Kasumi-1 (cell line): ENCODE data around the gene ILK.

Experiments
- DNase-seq, 2 experiments: peaks; one replicate each; lab custom pipeline; 2025; lab: John Stamatoyannopoulos, UW

Gene ILK

GRCh38 chr11:6574816-6575715 lies 28.5 kb upstream of the ILK start:
- no peak for DNase-seq

DNA sequence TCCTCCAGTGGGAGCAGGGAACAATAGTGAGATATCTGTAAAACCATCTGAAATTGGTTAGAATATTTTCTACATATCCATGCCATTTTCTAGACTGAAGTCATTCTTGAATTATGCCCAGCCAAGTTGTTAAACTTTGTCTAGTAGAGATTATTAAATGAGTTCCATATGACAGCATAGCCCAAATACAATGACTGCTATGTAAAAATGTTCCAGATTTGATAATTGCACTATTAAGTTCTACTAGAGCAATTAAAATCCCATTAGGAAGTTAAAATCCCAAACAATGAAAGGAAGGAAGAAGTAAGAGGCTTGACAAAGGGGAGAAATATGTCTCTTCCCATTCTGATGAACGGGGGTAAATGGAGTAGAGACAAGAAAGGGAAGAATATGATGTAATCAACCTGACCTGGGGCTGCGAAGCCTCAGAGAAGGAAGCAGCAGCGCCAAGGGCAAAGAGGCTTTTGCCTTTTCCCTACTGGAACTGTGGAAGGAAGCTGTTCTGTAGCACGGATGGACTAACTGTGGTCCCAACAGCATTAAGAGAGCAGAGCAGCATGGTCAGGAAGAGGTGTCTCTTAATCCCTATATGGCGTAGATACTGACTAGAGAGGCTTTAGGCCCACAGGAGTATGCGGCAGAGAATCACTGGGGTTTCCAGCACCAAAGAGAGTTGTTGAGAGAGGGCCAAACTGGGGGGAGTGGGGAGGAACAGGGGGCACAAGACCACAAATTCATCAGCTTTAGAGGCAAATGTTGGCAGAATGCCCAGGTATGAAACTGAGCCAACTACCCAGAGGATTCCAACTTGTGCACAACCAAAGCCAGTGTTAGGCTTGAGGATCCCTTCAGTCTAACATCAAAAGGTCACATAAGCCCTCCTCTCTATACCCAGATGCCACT lies 26.9 kb upstream of the ILK start:
- DNase-seq, result peak in 1 of 2 experiments; percentile 29

- no peak for DNase-seq
Observed at GRCh38 chr11:6578134-6578533, 25.4 kb upstream of the ILK start.

GRCh38 chr11:6579681-6580080 lies 23.9 kb upstream of the ILK start:
- no peak for DNase-seq

- no peak for DNase-seq
Observed at GRCh38 chr11:6583584-6583983, 20.0 kb upstream of the ILK start.

DNA sequence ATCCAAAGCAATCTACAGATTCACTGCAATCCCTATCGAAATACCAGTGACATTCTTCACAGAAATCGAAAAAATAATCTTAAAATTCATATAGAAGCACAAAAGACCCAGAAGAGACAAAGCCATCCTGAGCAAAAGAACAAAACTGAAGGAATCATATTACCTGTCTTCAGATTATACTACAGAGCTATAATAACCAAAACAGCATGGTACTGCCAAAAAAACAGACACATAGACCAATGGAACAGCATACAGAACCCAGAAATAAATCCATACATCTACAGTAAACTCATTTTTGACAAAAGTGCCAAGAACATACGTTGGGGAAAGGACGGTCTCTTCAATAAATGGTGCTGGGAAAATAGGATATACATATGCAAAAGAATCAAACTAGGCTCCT lies 19.0 kb upstream of the ILK start:
- DNase-seq, result no peak

GRCh38 chr11:6586434-6587359 lies 16.9 kb upstream of the ILK start:
- no peak for DNase-seq

- DNase-seq, result no peak
Observed at GRCh38 chr11:6587360-6587953, 16.1 kb upstream of the ILK start.

DNA sequence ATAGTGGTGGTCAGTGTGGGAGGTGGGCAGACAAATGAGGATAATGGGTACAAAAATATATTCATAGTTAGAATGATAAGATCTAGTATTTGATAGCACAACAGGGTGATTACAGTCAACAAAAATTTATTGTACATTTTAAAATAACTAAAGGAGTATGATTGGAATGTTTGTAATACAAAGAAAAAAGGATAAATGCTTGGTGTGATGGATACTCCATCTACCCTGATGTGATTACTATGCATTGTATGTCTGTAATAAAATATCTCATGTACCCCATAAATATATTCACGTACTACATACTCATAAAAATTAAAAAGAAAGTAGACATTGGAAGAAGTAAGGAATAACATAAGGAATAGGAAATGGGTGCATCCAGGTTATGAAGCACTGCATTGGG lies 15.6 kb upstream of the ILK start:
- DNase-seq, result no peak

GRCh38 chr11:6594142-6594768 lies 9.3 kb upstream of the ILK start:
- no peak for DNase-seq

GRCh38 chr11:6596239-6596877 lies 7.2 kb upstream of the ILK start:
- no peak for DNase-seq

DNA sequence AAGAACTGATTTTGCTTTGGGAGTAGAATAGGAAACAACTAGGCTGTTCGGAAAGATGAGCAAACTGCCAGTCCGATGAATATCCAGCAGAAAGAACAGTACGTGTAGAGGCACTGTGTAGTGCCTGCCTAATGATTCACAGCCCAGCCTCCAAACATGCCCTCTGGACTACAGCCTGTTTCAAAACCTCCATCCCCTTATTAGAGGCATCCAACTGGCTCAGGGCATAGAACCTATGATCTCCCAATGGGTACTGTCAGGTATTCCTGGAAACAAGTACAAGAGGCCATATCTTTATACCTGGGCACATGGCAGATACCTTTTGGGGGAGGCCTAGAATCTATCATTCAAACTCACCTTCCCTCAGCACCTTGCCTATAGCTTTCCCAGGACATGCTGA lies 5.0 kb upstream of the ILK start:
- no peak for DNase-seq

DNA sequence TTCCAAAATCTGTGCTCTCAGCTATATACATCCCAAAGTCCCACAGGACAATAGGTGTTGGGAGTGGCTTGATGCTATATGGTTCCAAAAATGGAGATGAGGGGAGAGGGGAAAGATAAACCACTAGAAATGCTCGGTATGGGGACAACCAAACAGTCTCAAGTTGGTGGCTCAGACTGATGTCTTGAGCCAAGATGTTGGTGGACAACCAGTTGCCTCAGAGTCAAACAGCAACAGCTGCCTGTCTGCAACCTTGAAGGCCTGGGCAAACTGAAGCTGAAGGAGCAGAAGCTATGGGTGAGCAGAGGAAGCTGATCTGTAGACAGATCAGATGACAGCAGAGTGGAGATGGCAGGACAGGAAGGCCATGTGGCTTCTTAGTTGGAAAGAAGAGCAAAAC lies 4.1 kb upstream of the ILK start:
- no peak for DNase-seq

- no peak for DNase-seq
Observed at GRCh38 chr11:6599881-6600390, 3.6 kb upstream of the ILK start.

- no peak for DNase-seq
Observed at GRCh38 chr11:6601041-6601461, 2.5 kb upstream of the ILK start.

GRCh38 chr11:6602096-6602940 lies 1.3 kb upstream of the ILK start:
- DNase-seq, result peak in 1 of 2 experiments; percentile 7

DNA sequence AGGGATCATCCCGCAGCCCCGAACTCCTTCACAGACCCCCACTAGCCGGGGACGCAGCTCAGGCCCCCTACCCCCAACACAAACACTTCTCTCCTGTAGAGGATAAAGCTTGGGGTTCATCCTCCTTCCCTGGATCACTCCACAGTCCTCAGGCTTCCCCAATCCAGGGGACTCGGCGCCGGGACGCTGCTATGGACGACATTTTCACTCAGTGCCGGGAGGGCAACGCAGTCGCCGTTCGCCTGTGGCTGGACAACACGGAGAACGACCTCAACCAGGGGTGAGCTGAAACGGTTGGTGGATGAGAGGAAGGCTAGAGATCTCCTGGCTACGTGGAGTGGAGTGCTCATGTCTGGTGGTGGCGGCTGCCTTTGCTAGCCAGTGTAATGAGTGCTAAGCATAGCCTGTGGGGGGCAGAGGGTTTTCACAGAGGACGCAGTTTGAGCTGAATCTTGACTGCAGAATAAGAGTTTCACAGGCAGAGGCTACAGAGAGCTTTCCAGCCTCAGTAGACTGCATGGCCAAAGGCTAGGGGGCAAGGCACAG lies 580 bp downstream of the ILK start:
- peak; percentile 54 to 70 for DNase-seq

- DNase-seq, result no peak
Observed at GRCh38 chr11:6604790-6605189, 1.2 kb downstream of the ILK start.
